ENCODE data around the gene MON1B. TPM values are rescaled to one million over a fixed set of nuclear protein-coding genes. Genes with fewer than 3 reads are reported as not detected.

MON1B gene
- total and polyA plus RNA-seq, 7 experiments from 2014 or later, result 30.7 to 87.2 (median 62.3) TPM

GRCh38 chr16:77194295-77195231 lies 3.6 kb downstream of the MON1B start:
- H3K4me1 Mint-ChIP-seq, result peaks cover 34 to 49% (median 39%) of the 10 kb centered on the region in 7 donors
- Histone ChIP-seq H3K36me3 (ENCODE audit: control insufficient read depth in 2 of 3, insufficient read depth in 3 of 3, low read length in 3 of 3) (peaks cover 0 to 68% (median 11%) of the 10 kb centered on the region in 3 experiments), H3K27me3 (ENCODE audit: control insufficient read depth in 2 of 2, insufficient read depth in 2 of 2, low read length in 2 of 2) (no peaks in the 10 kb centered on the region), H3K4me1 (ENCODE audit: control insufficient read depth in 2 of 2, insufficient read depth in 2 of 2, low read length in 2 of 2) (peaks cover 13 to 23% of the 10 kb centered on the region in 2 donors), H3K9me3 (ENCODE audit: control insufficient read depth in 2 of 3, low read length in 3 of 3) (no peaks in the 10 kb centered on the region), H3K27ac (ENCODE audit: low read depth, low read length) (no peak overlapping the region), H3K4me3 (ENCODE audit: low read length) (no peak overlapping the region)
- peaks cover 0 to 2% (median 0%) of the 10 kb centered on the region in 5 donors for H3K27me3 Mint-ChIP-seq
- H3K36me3 Mint-ChIP-seq, result peaks cover 19 to 49% (median 39%) of the 10 kb centered on the region in 5 donors
- ATAC-seq (no peak), DNase-seq (no peak)
- CTCF ChIA-PET, result no interaction called here
- POLR2A ChIA-PET, result interaction anchor here (1.5 kb wide), 1 partner anchor 18 kb away, joined by 5 read pairs; no protein-coding TSS in a partner anchor
- intact Hi-C loops (cut with micrococcal nuclease), result loop anchor here in 1 of 2 donors (5.0 kb wide), 1 partner anchor 1732 kb away; the partner anchor contains the start of gene TMEM170A
- H3K27ac Mint-ChIP-seq, result peak overlapping the region in 1 of 9 donors; percentile 11
- peaks cover 0 to 8% (median 0%) of the 10 kb centered on the region in 11 donors for H3K9me3 Mint-ChIP-seq
- H3K4me3 Mint-ChIP-seq, result peak overlapping the region in 6 of 10 donors; percentile 10 to 95 (median 51)

DNA sequence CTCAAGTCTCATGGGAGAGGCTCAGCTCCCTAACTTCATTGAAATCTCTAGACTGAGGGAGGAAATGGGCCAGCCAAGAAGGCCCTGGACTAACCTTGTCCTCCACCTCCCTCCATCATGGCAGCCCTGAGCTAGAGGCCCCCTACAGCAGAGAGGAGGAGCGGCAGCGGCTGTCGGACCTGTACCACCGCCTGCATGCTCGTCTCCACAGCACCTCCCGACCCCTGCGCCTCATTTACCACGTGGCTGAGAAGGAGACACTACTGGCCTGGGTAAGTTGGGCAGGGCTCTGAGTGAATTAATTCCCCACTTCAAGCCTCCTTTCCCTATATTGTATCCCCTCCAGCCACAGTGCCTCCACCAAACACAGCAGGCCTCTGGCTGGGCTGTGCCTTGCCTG lies 4.4 kb downstream of the MON1B start:
- no peak overlapping the region for H3K27ac ChIP-seq (ENCODE audit: low read depth, low read length)
- H3K27me3 Mint-ChIP-seq, result peaks cover 0 to 2% (median 0%) of the 10 kb centered on the region in 5 donors
- intact Hi-C loops (cut with micrococcal nuclease), result no loop called here
- H3K36me3 Mint-ChIP-seq, result peaks cover 19 to 49% (median 39%) of the 10 kb centered on the region in 5 donors
- no peak overlapping the region for H3K4me3 ChIP-seq (ENCODE audit: low read length)
- H3K4me3 Mint-ChIP-seq, result peak overlapping the region in 1 of 10 donors; percentile 30
- ChIA-PET CTCF (no interaction called here), POLR2A (no interaction called here)
- H3K4me1 Mint-ChIP-seq, result peaks cover 34 to 47% (median 39%) of the 10 kb centered on the region in 7 donors
- H3K27ac Mint-ChIP-seq, result no peak overlapping the region
- peaks cover 0 to 8% (median 0%) of the 10 kb centered on the region in 11 donors for H3K9me3 Mint-ChIP-seq
- no peak for ATAC-seq
- no peaks in the 10 kb centered on the region for H3K27me3 ChIP-seq (ENCODE audit: control insufficient read depth in 2 of 2, insufficient read depth in 2 of 2, low read length in 2 of 2)
- H3K36me3 ChIP-seq (ENCODE audit: control insufficient read depth in 2 of 3, insufficient read depth in 3 of 3, low read length in 3 of 3), result peaks cover 0 to 68% (median 11%) of the 10 kb centered on the region in 3 experiments
- no peak for DNase-seq
- peaks cover 13 to 23% of the 10 kb centered on the region in 2 donors for H3K4me1 ChIP-seq (ENCODE audit: control insufficient read depth in 2 of 2, insufficient read depth in 2 of 2, low read length in 2 of 2)
- no peaks in the 10 kb centered on the region for H3K9me3 ChIP-seq (ENCODE audit: control insufficient read depth in 2 of 3, low read length in 3 of 3)

- no peaks in the 10 kb centered on the region for H3K27me3 Mint-ChIP-seq
- DNase-seq, result no peak
- no peak overlapping the region for H3K4me3 ChIP-seq (ENCODE audit: low read length)
- no peaks in the 10 kb centered on the region for H3K27me3 ChIP-seq (ENCODE audit: control insufficient read depth in 2 of 2, insufficient read depth in 2 of 2, low read length in 2 of 2)
- intact Hi-C loops (cut with micrococcal nuclease), result no loop called here
- peaks cover 16 to 23% (median 21%) of the 10 kb centered on the region in 7 donors for H3K4me1 Mint-ChIP-seq
- CTCF ChIA-PET, result interaction anchor here (0.6 kb wide), 1 partner anchor 9 kb away, joined by 4 read pairs; no protein-coding TSS in a partner anchor
- no peak overlapping the region for H3K27ac ChIP-seq (ENCODE audit: low read depth, low read length)
- POLR2A ChIA-PET, result no interaction called here
- peaks cover 0 to 4% (median 0%) of the 10 kb centered on the region in 11 donors for H3K9me3 Mint-ChIP-seq
- peaks cover 4 to 11% of the 10 kb centered on the region in 2 donors for H3K4me1 ChIP-seq (ENCODE audit: control insufficient read depth in 2 of 2, insufficient read depth in 2 of 2, low read length in 2 of 2)
- no peak overlapping the region for H3K27ac Mint-ChIP-seq
- H3K36me3 ChIP-seq (ENCODE audit: control insufficient read depth in 2 of 3, insufficient read depth in 3 of 3, low read length in 3 of 3), result peaks cover 0 to 67% (median 11%) of the 10 kb centered on the region in 3 experiments
- H3K36me3 Mint-ChIP-seq, result peaks cover 9 to 45% (median 26%) of the 10 kb centered on the region in 5 donors
- ATAC-seq, result no peak
- H3K4me3 Mint-ChIP-seq, result no peak overlapping the region
- no peaks in the 10 kb centered on the region for H3K9me3 ChIP-seq (ENCODE audit: control insufficient read depth in 2 of 3, low read length in 3 of 3)
Measured at GRCh38 chr16:77197747-77198146, 6.8 kb downstream of the MON1B start.

DNA sequence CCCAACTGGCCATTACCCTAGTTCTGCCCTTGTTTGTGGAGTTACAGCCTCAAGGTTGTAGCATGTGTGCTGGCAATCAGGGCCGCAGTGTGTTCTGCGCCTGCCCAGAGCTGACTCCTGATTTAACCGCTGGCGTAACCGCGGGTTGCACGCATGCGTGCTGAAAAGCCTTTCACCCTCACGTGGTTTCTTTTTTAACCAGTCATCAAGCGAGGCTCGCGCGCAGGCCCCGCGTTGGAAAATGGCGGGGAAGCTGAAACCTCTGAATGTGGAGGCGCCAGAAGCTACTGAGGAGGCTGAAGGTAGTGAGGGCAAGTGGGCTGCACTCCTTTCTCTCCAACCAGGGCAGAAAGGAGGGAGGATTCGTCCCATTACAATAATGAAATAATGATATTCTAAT lies 8.2 kb downstream of the MON1B start, which contains the start of gene SYCE1L:
Gene SYCE1L, plus strand, starts transcription at position 198 of the 400 bp plus-strand sequence. Its CDS starts 44 bp downstream, at position 242.
- ATAC-seq, result no peak
- Mint-ChIP-seq H3K27ac (no peak within 1 kb of the TSS), H3K36me3 (peaks cover 9 to 31% (median 16%) of the 10 kb centered on the region in 5 donors), H3K9me3 (no peaks in the 10 kb centered on the region), H3K27me3 (no peaks in the 10 kb centered on the region), H3K4me1 (peaks cover 3 to 9% (median 6%) of the 10 kb centered on the region in 7 donors), H3K4me3 (peak within 1 kb of the TSS in 1 of 10 donors; percentile 23)
- Histone ChIP-seq H3K27me3 (ENCODE audit: control insufficient read depth in 2 of 2, insufficient read depth in 2 of 2, low read length in 2 of 2) (no peaks in the 10 kb centered on the region), H3K4me1 (ENCODE audit: control insufficient read depth in 2 of 2, insufficient read depth in 2 of 2, low read length in 2 of 2) (no peaks in the 10 kb centered on the region), H3K4me3 (ENCODE audit: low read length) (no peak within 1 kb of the TSS), H3K27ac (ENCODE audit: low read depth, low read length) (no peak within 1 kb of the TSS), H3K9me3 (ENCODE audit: control insufficient read depth in 2 of 3, low read length in 3 of 3) (no peaks in the 10 kb centered on the region), H3K36me3 (ENCODE audit: control insufficient read depth in 2 of 3, insufficient read depth in 3 of 3, low read length in 3 of 3) (peaks cover 0 to 55% (median 11%) of the 10 kb centered on the region in 3 experiments)
- intact Hi-C loops (cut with micrococcal nuclease), result no loop called here
- POLR2A ChIA-PET, result no interaction called here
- CTCF ChIA-PET, result no interaction called here
- DNase-seq, result no peak

GRCh38 chr16:77206533-77206932 lies 15.5 kb downstream of the MON1B start:
- peaks cover 0 to 4% (median 2%) of the 10 kb centered on the region in 7 donors for H3K4me1 Mint-ChIP-seq
- no peak overlapping the region for H3K27ac ChIP-seq (ENCODE audit: low read depth, low read length)
- H3K9me3 Mint-ChIP-seq, result peaks cover 0 to 3% (median 0%) of the 10 kb centered on the region in 11 donors
- peaks cover 0 to 1% (median 0%) of the 10 kb centered on the region in 5 donors for H3K27me3 Mint-ChIP-seq
- DNase-seq, result no peak
- CTCF ChIA-PET, result no interaction called here
- H3K4me1 ChIP-seq (ENCODE audit: control insufficient read depth in 2 of 2, insufficient read depth in 2 of 2, low read length in 2 of 2), result no peaks in the 10 kb centered on the region
- no peaks in the 10 kb centered on the region for H3K36me3 ChIP-seq (ENCODE audit: control insufficient read depth in 2 of 3, insufficient read depth in 3 of 3, low read length in 3 of 3)
- H3K27ac Mint-ChIP-seq, result no peak overlapping the region
- H3K36me3 Mint-ChIP-seq, result no peaks in the 10 kb centered on the region
- no peaks in the 10 kb centered on the region for H3K9me3 ChIP-seq (ENCODE audit: control insufficient read depth in 2 of 3, low read length in 3 of 3)
- no peak for ATAC-seq
- intact Hi-C loops (cut with micrococcal nuclease), result no loop called here
- POLR2A ChIA-PET, result no interaction called here
- no peaks in the 10 kb centered on the region for H3K27me3 ChIP-seq (ENCODE audit: control insufficient read depth in 2 of 2, insufficient read depth in 2 of 2, low read length in 2 of 2)
- H3K4me3 ChIP-seq (ENCODE audit: low read length), result no peak overlapping the region
- H3K4me3 Mint-ChIP-seq, result no peak overlapping the region

DNA sequence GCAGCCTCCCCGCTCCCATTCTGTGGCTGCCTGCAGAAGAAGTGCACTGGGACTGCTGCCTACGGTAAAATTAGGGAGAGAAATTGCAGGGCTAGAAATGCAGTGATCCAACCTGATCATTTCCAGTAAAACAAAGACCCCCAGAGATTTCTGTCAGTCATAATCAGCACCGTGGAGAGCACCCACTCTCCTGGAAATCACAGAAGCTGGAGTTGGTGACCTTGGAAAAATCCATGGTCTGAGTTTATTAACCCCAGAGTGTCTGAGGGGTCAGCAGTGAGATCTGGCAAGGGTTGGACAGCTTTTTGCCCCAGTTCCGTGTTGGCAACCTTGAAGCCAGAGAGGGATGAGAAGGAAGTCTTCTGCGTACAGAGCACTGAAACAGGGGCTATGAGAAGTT lies 16.0 kb downstream of the MON1B start:
- no peak for ATAC-seq
- Mint-ChIP-seq H3K27me3 (peaks cover 0 to 5% (median 0%) of the 10 kb centered on the region in 5 donors), H3K27ac (peak overlapping the region in 1 of 9 donors; percentile 26), H3K9me3 (peaks cover 0 to 3% (median 0%) of the 10 kb centered on the region in 11 donors), H3K4me3 (no peak overlapping the region), H3K4me1 (peaks cover 0 to 7% (median 6%) of the 10 kb centered on the region in 7 donors), H3K36me3 (no peaks in the 10 kb centered on the region)
- Histone ChIP-seq H3K36me3 (ENCODE audit: control insufficient read depth in 2 of 3, insufficient read depth in 3 of 3, low read length in 3 of 3) (no peaks in the 10 kb centered on the region), H3K4me1 (ENCODE audit: control insufficient read depth in 2 of 2, insufficient read depth in 2 of 2, low read length in 2 of 2) (no peaks in the 10 kb centered on the region), H3K27me3 (ENCODE audit: control insufficient read depth in 2 of 2, insufficient read depth in 2 of 2, low read length in 2 of 2) (no peaks in the 10 kb centered on the region), H3K4me3 (ENCODE audit: low read length) (no peak overlapping the region), H3K9me3 (ENCODE audit: control insufficient read depth in 2 of 3, low read length in 3 of 3) (no peaks in the 10 kb centered on the region), H3K27ac (ENCODE audit: low read depth, low read length) (no peak overlapping the region)
- ChIA-PET POLR2A (interaction anchor here (0.6 kb wide), 1 partner anchor 48 kb away, joined by 4 read pairs; no protein-coding TSS in a partner anchor), CTCF (no interaction called here)
- DNase-seq, result no peak
- intact Hi-C loops (cut with micrococcal nuclease), result no loop called here

Measured in naive thymus-derived CD4-positive, alpha-beta T cell (primary cell).